SK-N-SH treated with all-trans-retinoic acid at 6 μM for 48 hours (cell line): ENCODE data around the gene SLC44A2.

Experiments used
- ATAC-seq: fragments of 200-7000 bp; cut with Tn5 transposase; 3 replicates; pipeline ENCODE4 v1.9.1; 2020; ENCODE audit warnings: mild to moderate bottlenecking, moderate library complexity
- ARNTL ChIP-seq: fragments of 450-650 bp; formaldehyde crosslinking; IDR thresholded peaks from 2 replicates; pipeline ENCODE4 v1.5.0; 2020; ENCODE audit warnings: low read depth, mild to moderate bottlenecking, moderate library complexity, borderline replicate concordance
- BACH2 ChIP-seq: fragments of 250-450 bp; sonication (Bioruptor Pico); IDR thresholded peaks from 2 replicates; pipeline ENCODE4 v1.9.0; 2021; ENCODE audit warnings: mild to moderate bottlenecking, borderline replicate concordance
- CSDC2 ChIP-seq: fragments of 250-450 bp; sonication (Bioruptor Pico); IDR thresholded peaks from 2 replicates; pipeline ENCODE4 v1.5.0; 2020; ENCODE audit warnings: mild to moderate bottlenecking, moderate library complexity
- ESRRG ChIP-seq: fragments of 250-450 bp; sonication (Bioruptor Pico); IDR thresholded peaks from 2 replicates; pipeline ENCODE4 v1.6.1; 2021; ENCODE audit warnings: mild to moderate bottlenecking
- GLIS3 ChIP-seq: fragments of 250-450 bp; sonication (Bioruptor Pico); IDR thresholded peaks from 2 replicates; pipeline ENCODE4 v1.5.0; 2020; ENCODE audit warnings: mild to moderate bottlenecking, moderate library complexity
- ISL1 ChIP-seq: fragments of 250-450 bp; sonication (Bioruptor Pico); IDR thresholded peaks from 2 replicates; pipeline ENCODE4 v2.1.2; 2022; ENCODE audit warnings: mild to moderate bottlenecking, moderate library complexity
- OSR1 ChIP-seq: fragments of 250-450 bp; sonication (Bioruptor Pico); IDR thresholded peaks from 2 replicates; pipeline ENCODE4 v1.8.0; 2022; ENCODE audit warnings: moderate library complexity, mild to moderate bottlenecking, inconsistent platforms
- RARB ChIP-seq: fragments of 250-450 bp; sonication (Bioruptor Pico); IDR thresholded peaks from 2 replicates; pipeline ENCODE4 v1.8.0; 2021; ENCODE audit warnings: mild to moderate bottlenecking, moderate library complexity
- TCF4 ChIP-seq: fragments of 250-450 bp; sonication (Bioruptor Pico); IDR thresholded peaks from 2 replicates; pipeline ENCODE4 v1.8.0; 2021; ENCODE audit warnings: mild to moderate bottlenecking, moderate library complexity, borderline replicate concordance
- TOX ChIP-seq: fragments of 250-450 bp; sonication (Bioruptor Pico); IDR thresholded peaks from 2 replicates; pipeline ENCODE4 v1.8.0; 2021; ENCODE audit warnings: mild to moderate bottlenecking, moderate library complexity, borderline replicate concordance
- ZC3H10 ChIP-seq: fragments of 250-450 bp; sonication (Bioruptor Pico); IDR thresholded peaks from 2 replicates; pipeline ENCODE4 v1.5.1; 2021; ENCODE audit warnings: mild to moderate bottlenecking, moderate library complexity
- ZFP3 ChIP-seq: fragments of 250-450 bp; sonication (Bioruptor Pico); IDR thresholded peaks from 2 replicates; pipeline ENCODE4 v1.5.0; 2020; ENCODE audit warnings: mild to moderate bottlenecking, moderate library complexity
- ZNF70 ChIP-seq: fragments of 450-650 bp; formaldehyde crosslinking; IDR thresholded peaks from 2 replicates; pipeline ENCODE4 v1.5.0; 2020; ENCODE audit warnings: mild to moderate bottlenecking, moderate library complexity
- ZNF8 ChIP-seq: fragments of 450-650 bp; formaldehyde crosslinking; IDR thresholded peaks from 2 replicates; pipeline ENCODE4 v1.5.0; 2020; ENCODE audit warnings: mild to moderate bottlenecking, moderate library complexity
- TF ChIP-seq, protein P1 (sequence below): fragments of 250-450 bp; sonication (Bioruptor Pico); IDR thresholded peaks from 2 replicates; pipeline ENCODE4 v1.8.0; 2020; ENCODE audit warnings: mild to moderate bottlenecking, moderate library complexity, borderline replicate concordance
- TF ChIP-seq, protein P2 (sequence below): fragments of 250-450 bp; sonication (Bioruptor Pico); IDR thresholded peaks from 2 replicates; pipeline ENCODE4 v1.8.0; 2021; ENCODE audit warnings: low read depth, mild to moderate bottlenecking, moderate library complexity, borderline replicate concordance
- TF ChIP-seq, protein P3 (sequence below): fragments of 250-450 bp; sonication (Bioruptor Pico); IDR thresholded peaks from 2 replicates; pipeline ENCODE4 v1.5.0; 2020; ENCODE audit warnings: mild to moderate bottlenecking, moderate library complexity
- TF ChIP-seq, protein P4 (sequence below): fragments of 250-450 bp; sonication (Bioruptor Pico); IDR thresholded peaks from 2 replicates; pipeline ENCODE4 v1.5.1; 2021; ENCODE audit warnings: mild to moderate bottlenecking, moderate library complexity

SLC44A2 gene

DNA sequence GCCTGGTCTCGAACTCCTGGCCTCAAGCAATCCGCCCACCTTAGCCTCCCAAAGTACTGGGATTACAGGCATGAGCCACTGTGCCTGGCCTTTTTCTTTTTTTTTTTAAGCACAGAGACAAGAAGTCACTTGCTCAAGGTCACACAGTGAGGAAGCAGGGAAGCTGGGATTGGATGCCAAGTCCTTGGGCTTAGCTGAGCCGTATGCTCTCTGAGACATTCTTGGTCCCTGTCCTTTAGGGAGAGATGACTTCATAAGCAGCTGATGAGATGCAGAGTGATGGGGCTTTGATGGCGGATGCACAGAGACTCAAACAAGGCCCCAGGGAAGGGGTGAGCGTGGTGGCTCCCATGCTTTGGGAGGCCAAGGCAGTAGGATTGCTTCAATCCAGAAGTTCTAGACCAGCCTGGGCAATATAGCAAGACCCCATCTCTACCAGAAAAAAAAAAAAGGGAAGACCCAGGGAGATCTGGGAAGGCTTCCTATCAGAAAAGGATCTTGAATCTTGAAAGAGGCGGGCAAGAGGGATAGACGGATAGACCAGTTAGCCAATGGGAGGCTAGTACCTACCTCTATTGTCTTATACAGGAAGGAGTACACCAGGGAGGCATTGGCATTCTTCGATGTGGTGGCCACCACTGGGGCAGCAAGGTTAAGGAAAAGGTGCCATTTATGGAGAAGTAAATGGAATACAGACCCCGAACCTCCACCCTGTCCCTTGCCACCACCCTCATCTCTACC is 42.1 kb upstream of the SLC44A2 start (continued):
- TF ChIP-seq, protein P1, sequence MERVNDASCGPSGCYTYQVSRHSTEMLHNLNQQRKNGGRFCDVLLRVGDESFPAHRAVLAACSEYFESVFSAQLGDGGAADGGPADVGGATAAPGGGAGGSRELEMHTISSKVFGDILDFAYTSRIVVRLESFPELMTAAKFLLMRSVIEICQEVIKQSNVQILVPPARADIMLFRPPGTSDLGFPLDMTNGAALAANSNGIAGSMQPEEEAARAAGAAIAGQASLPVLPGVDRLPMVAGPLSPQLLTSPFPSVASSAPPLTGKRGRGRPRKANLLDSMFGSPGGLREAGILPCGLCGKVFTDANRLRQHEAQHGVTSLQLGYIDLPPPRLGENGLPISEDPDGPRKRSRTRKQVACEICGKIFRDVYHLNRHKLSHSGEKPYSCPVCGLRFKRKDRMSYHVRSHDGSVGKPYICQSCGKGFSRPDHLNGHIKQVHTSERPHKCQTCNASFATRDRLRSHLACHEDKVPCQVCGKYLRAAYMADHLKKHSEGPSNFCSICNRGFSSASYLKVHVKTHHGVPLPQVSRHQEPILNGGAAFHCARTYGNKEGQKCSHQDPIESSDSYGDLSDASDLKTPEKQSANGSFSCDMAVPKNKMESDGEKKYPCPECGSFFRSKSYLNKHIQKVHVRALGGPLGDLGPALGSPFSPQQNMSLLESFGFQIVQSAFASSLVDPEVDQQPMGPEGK = no peak
- no peak for TF ChIP-seq GLIS3 (CRISPR knock-in tag)
- TF ChIP-seq, all 23 proteins: peak for 0

DNA sequence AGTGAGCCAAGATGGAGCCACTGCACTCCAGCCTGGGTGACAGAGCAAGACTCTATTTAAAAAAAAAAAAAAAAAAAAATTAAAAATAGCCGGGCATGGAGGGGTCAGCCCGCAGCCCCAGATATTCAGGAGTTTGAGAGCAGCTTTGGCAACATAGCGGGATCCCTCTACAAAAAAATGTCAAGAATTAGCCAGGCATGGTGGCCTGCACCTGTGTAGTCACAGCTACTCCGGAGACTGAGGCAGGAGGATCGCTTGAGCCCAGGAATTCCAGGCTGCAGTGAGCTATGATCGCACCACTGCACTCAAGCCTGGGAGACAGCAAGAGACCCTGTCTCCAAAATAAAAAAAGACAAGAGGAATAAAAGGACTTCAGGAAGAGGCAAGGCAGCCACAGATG is 39.0 kb upstream of the SLC44A2 start:
- TF ChIP-seq, protein P1 = no peak
- TF ChIP-seq ZNF70 (CRISPR knock-in tag) (no peak), ESRRG (CRISPR knock-in tag) (no peak), CSDC2 (no peak), ISL1 (CRISPR knock-in tag) (no peak), BACH2 (CRISPR knock-in tag) (no peak), ZNF8 (no peak), ZFP3 (no peak), TOX (CRISPR knock-in tag) (no peak), ARNTL (CRISPR knock-in tag) (no peak), GLIS3 (CRISPR knock-in tag) (no peak), TCF4 (CRISPR knock-in tag) (no peak)
- TF ChIP-seq, protein P2, sequence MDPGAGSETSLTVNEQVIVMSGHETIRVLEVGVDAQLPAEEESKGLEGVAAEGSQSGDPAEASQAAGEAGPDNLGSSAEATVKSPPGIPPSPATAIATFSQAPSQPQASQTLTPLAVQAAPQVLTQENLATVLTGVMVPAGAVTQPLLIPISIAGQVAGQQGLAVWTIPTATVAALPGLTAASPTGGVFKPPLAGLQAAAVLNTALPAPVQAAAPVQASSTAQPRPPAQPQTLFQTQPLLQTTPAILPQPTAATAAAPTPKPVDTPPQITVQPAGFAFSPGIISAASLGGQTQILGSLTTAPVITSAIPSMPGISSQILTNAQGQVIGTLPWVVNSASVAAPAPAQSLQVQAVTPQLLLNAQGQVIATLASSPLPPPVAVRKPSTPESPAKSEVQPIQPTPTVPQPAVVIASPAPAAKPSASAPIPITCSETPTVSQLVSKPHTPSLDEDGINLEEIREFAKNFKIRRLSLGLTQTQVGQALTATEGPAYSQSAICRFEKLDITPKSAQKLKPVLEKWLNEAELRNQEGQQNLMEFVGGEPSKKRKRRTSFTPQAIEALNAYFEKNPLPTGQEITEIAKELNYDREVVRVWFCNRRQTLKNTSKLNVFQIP = no peak
- TF ChIP-seq, protein P3, sequence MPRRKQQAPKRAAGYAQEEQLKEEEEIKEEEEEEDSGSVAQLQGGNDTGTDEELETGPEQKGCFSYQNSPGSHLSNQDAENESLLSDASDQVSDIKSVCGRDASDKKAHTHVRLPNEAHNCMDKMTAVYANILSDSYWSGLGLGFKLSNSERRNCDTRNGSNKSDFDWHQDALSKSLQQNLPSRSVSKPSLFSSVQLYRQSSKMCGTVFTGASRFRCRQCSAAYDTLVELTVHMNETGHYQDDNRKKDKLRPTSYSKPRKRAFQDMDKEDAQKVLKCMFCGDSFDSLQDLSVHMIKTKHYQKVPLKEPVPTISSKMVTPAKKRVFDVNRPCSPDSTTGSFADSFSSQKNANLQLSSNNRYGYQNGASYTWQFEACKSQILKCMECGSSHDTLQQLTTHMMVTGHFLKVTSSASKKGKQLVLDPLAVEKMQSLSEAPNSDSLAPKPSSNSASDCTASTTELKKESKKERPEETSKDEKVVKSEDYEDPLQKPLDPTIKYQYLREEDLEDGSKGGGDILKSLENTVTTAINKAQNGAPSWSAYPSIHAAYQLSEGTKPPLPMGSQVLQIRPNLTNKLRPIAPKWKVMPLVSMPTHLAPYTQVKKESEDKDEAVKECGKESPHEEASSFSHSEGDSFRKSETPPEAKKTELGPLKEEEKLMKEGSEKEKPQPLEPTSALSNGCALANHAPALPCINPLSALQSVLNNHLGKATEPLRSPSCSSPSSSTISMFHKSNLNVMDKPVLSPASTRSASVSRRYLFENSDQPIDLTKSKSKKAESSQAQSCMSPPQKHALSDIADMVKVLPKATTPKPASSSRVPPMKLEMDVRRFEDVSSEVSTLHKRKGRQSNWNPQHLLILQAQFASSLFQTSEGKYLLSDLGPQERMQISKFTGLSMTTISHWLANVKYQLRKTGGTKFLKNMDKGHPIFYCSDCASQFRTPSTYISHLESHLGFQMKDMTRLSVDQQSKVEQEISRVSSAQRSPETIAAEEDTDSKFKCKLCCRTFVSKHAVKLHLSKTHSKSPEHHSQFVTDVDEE (CRISPR knock-in tag) = no peak
- TF ChIP-seq, protein P4, sequence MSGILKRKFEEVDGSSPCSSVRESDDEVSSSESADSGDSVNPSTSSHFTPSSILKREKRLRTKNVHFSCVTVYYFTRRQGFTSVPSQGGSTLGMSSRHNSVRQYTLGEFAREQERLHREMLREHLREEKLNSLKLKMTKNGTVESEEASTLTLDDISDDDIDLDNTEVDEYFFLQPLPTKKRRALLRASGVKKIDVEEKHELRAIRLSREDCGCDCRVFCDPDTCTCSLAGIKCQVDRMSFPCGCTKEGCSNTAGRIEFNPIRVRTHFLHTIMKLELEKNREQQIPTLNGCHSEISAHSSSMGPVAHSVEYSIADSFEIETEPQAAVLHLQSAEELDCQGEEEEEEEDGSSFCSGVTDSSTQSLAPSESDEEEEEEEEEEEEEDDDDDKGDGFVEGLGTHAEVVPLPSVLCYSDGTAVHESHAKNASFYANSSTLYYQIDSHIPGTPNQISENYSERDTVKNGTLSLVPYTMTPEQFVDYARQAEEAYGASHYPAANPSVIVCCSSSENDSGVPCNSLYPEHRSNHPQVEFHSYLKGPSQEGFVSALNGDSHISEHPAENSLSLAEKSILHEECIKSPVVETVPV (CRISPR knock-in tag) = no peak

DNA sequence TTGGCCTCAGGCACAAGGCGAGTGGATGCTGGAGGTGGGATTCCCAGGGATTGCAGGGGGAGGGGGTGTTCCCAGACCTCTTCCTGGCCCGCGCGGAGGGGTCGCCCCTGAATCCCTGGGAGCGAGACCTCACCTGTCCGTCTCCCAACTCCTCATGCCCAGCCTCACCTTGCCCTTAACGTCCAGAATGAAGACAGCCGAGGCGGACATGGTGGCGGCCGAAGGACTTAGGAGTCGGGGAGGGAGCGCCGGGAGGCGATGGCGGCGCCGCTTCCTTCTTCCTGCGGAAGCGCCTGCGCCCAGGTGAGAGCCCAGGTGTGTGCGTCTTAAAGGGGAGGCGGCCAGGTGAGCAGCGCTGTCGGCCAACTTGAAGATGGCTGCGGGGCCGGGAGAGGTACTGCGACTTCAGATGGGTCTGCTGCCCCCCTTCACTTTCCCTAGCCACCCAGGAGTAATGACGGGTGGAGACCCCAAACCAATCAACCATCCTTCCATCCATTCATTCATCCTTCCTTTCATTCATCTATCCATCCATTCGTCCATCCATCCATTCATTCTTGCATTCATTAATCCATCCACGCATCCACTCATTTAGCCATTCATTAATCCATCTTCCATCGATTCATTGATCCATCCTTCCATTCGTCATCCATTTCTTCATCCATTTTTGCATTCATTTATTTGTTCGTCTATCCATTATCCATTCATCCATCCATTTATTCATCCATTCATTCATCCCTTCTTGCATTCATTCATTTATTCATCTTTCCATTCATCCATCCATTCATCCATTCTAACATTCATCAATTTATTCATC is 38.1 kb upstream of the SLC44A2 start, which contains the start of gene AP1M2:
TSS of gene AP1M2 (minus strand) at position 291 of the 817 bp plus-strand sequence. CDS start at position 210, 81 bp downstream.
- ATAC-seq = no peak
- no peak for TF ChIP-seq TOX (CRISPR knock-in tag)
- no peak for TF ChIP-seq ESRRG (CRISPR knock-in tag)
- TF ChIP-seq, protein P3 (CRISPR knock-in tag) = no peak
- no peak for TF ChIP-seq RARB (CRISPR knock-in tag)
- TF ChIP-seq ISL1 (CRISPR knock-in tag) = no peak
- TF ChIP-seq ZC3H10 (CRISPR knock-in tag) = no peak
- no peak for TF ChIP-seq TCF4 (CRISPR knock-in tag)
- no peak for TF ChIP-seq CSDC2
- TF ChIP-seq, protein P4 (CRISPR knock-in tag) = no peak
- TF ChIP-seq OSR1 = no peak
- no peak for TF ChIP-seq ARNTL (CRISPR knock-in tag)
- TF ChIP-seq, all 23 proteins: peak for 0

More for the DNA sequence above, 39.0 kb upstream of the SLC44A2 start:
- ATAC-seq = no peak
